Gastrocnemius medialis (tissue), 4 donors: ENCODE measurements around the gene BLCAP. TPM values are rescaled to one million over a fixed set of nuclear protein-coding genes. Genes with fewer than 3 reads are reported as not detected.
A peak's percentile ranks its signal among the peaks of the same experiment; 100 is the strongest.

Source experiments
- ATAC-seq, 2 donors: fragments of 150-250 bp; one replicate each; pipeline ENCODE4 v1.9.1; 2016
- DNase-seq, 2 donors: peaks; one replicate each; pipeline ENCODE4 v3.0.0-alpha.2; 2019
- H3K27ac ChIP-seq, 4 donors: fragments of 200-600 bp; sonication (generic); 1 replicate in 1 of 4; 2 replicates in 3 of 4; pipeline ENCODE4 v1.5.1; 2016 to 2018; ENCODE audit warnings: mild to moderate bottlenecking in 2 of 4, moderate library complexity in 1 of 4
- H3K27me3 ChIP-seq, 3 donors: fragments of 200-600 bp; sonication (generic) in 2 of 3; 1 replicate in 1 of 3; 2 replicates in 2 of 3; pipeline versions ENCODE4 v1.5.1 to v1.6.0; 2016 to 2019; ENCODE audit warnings: mild to moderate bottlenecking in 1 of 3, moderate library complexity in 1 of 3
- H3K36me3 ChIP-seq, 2 donors: fragments of 200-600 bp; sonication (generic) in 1 of 2; one replicate each; pipeline ENCODE4 v1.5.1; 2017 to 2018
- H3K4me1 ChIP-seq, 2 donors: fragments of 200-600 bp; sonication (generic) in 1 of 2; one replicate each; pipeline ENCODE4 v1.5.1; 2016 to 2017; ENCODE audit warnings: mild to moderate bottlenecking in 2 of 2
- H3K4me3 ChIP-seq, 4 donors: fragments of 200-600 bp; sonication (generic) in 3 of 4; 1 replicate in 1 of 4; 2 replicates in 3 of 4; pipeline ENCODE4 v1.5.1; 2016 to 2019; ENCODE audit warnings: mild to moderate bottlenecking in 2 of 4
- H3K9me3 ChIP-seq, 3 donors: fragments of 200-600 bp; sonication (generic) in 2 of 3; 1 replicate in 1 of 3; 2 replicates in 2 of 3; pipeline ENCODE4 v1.5.1; 2016 to 2019
- CTCF ChIP-seq, 5 experiments: fragments of 450-650 bp in 3 of 5; fragments of 200-600 bp in 2 of 5; sonication (generic) in 2 of 5; IDR thresholded peaks in 4 of 5; conservative IDR thresholded peaks in 1 of 5; 1 replicate in 4 of 5; 2 replicates in 1 of 5; pipeline ENCODE4 v1.5.1; 2016 to 2019; ENCODE audit warnings: antibody characterized with exemption in 5 of 5, mild to moderate bottlenecking in 3 of 5, moderate library complexity in 3 of 5
- POLR2A ChIP-seq, 2 donors: fragments of 450-650 bp; IDR thresholded peaks; one replicate each; pipeline ENCODE4 v1.6.1; 2017; ENCODE audit warnings: antibody characterized with exemption in 2 of 2, mild to moderate bottlenecking in 2 of 2, moderate library complexity in 2 of 2
- in situ Hi-C, 4 donors: fragments of 200-750 bp; cut with MboI; loops; one replicate each; pipeline versions ENCODE4 v1.15.0 to v1.8.0; 2017; ENCODE audit warnings: low sequenced_read_pairs in 4 of 4
- intact Hi-C: fragments of 100-400 bp; cut with DNase I; formaldehyde crosslinking; loops from one replicate; pipeline ENCODE4 v1.15.1; 2023; ENCODE audit warnings: low total_unique reads
- total RNA-seq, 4 donors: library from RNA; depleted of rRNA; stranded (reverse); fragments of >200 nt; gene quantifications; one replicate each; pipeline versions ENCODE4 v1.1.0 to v1.2.3, GENCODE V29; 2016

BLCAP gene
- total RNA-seq, 4 donors from 2014 or later: 222 to 583 (median 280) TPM

GRCh38 chr20:37521061-37521771 is 6.5 kb downstream of the BLCAP start, which contains the start of gene NNAT:
TSS of gene NNAT (plus strand) at chr20:37521250. CDS start at chr20:37521332, 82 bp downstream.
- ATAC-seq (no peak), DNase-seq (no peak)
- H3K9me3 ChIP-seq: no peaks in the 10 kb centered on the region
- peak within 1 kb of the TSS; percentile 98 to 100 (median 98) for H3K27ac ChIP-seq
- H3K4me1 ChIP-seq: peaks cover 88 to 94% of the 10 kb centered on the region in 2 donors
- H3K36me3 ChIP-seq: peaks cover 0 to 15% of the 10 kb centered on the region in 2 donors
- in situ Hi-C loops (no loop called here), intact Hi-C loops (loop anchor here (5.0 to 10.0 kb wide), 3 partner anchors 426 to 1056 kb away; partner anchors contain the start of gene RBL1)
- H3K4me3 ChIP-seq: peak within 1 kb of the TSS; percentile 44 to 100 (median 79)
- TF ChIP-seq CTCF (IDR thresholded peaks at IDR 0.05 in 4 of 5, conservative IDR thresholded peaks at IDR 0.05 in 1 of 5): no peak
- TF ChIP-seq POLR2A (IDR thresholded peaks at IDR 0.05): no peak
- H3K27me3 ChIP-seq: no peaks in the 10 kb centered on the region

GRCh38 chr20:37520419-37520955 is 7.2 kb downstream of the BLCAP start:
- peak overlapping the region; percentile 11 to 98 (median 28) for H3K4me3 ChIP-seq
- TF ChIP-seq CTCF (IDR thresholded peaks at IDR 0.05 in 4 of 5, conservative IDR thresholded peaks at IDR 0.05 in 1 of 5) (no peak), POLR2A (IDR thresholded peaks at IDR 0.05) (no peak)

GRCh38 chr20:37519508-37520418 is 7.9 kb downstream of the BLCAP start:
- Histone ChIP-seq H3K4me3 (peak overlapping the region; percentile 13 to 98 (median 33)), H3K27me3 (no peaks in the 10 kb centered on the region), H3K4me1 (peaks cover 90 to 92% of the 10 kb centered on the region in 2 donors), H3K9me3 (no peaks in the 10 kb centered on the region), H3K36me3 (peaks cover 0 to 29% of the 10 kb centered on the region in 2 donors), H3K27ac (peak overlapping the region; percentile 98 to 100 (median 98))
- intact Hi-C loops: loop anchor here (5.0 to 10.0 kb wide), 3 partner anchors 425 to 1055 kb away; partner anchors contain the start of gene RBL1
- ATAC-seq (no peak), DNase-seq (peak in 1 of 2 donors; percentile 60)
- in situ Hi-C loops: no loop called here
- TF ChIP-seq CTCF (IDR thresholded peaks at IDR 0.05 in 4 of 5, conservative IDR thresholded peaks at IDR 0.05 in 1 of 5) (no peak), POLR2A (IDR thresholded peaks at IDR 0.05) (no peak)

More at GRCh38 chr20:37520419-37520955, 7.2 kb downstream of the BLCAP start:
- ATAC-seq (no peak), DNase-seq (no peak)
- no peaks in the 10 kb centered on the region for H3K27me3 ChIP-seq
- H3K36me3 ChIP-seq: peaks cover 0 to 22% of the 10 kb centered on the region in 2 donors
- peak overlapping the region; percentile 98 to 100 (median 98) for H3K27ac ChIP-seq
- H3K9me3 ChIP-seq: no peaks in the 10 kb centered on the region
- in situ Hi-C loops: no loop called here
- intact Hi-C loops: loop anchor here (5.0 to 10.0 kb wide), 3 partner anchors 426 to 1056 kb away; partner anchors contain the start of gene RBL1
- H3K4me1 ChIP-seq: peaks cover 90 to 94% of the 10 kb centered on the region in 2 donors
